Jurkat, Clone E6-1 (cell line): Measurements from ENCODE around the gene ADAM17.

Experiments
- DNase-seq: peaks from one replicate; pipeline ENCODE4 v3.0.0-alpha.2; 2011; ENCODE audit warnings: low read depth, low spot score
- H3K4me3 ChIP-seq: 2 replicates; pipeline ENCODE4 v1.5.1; 2011; ENCODE audit warnings: mild to moderate bottlenecking, low read length, control low read depth, moderate library complexity

Gene ADAM17

GRCh38 chr2:9441556-9441955 is 114.1 kb downstream of the ADAM17 start:
- H3K4me3 ChIP-seq, result no peak overlapping the region
- no peak for DNase-seq

GRCh38 chr2:9440058-9440727 is 115.4 kb downstream of the ADAM17 start:
- H3K4me3 ChIP-seq, result no peak overlapping the region
- DNase-seq, result no peak

- DNase-seq, result no peak
- no peak overlapping the region for H3K4me3 ChIP-seq
Observed at GRCh38 chr2:9439536-9439935, 116.1 kb downstream of the ADAM17 start.
